SK-N-SH (cell line): Measurements from ENCODE around the gene SNAP29. TPM values are rescaled to one million over a fixed set of nuclear protein-coding genes. Genes with fewer than 3 reads are reported as not detected.

Experiments used
- CTCF ChIA-PET: fragments of 300-600, 350-600 bp; formaldehyde crosslinking; extraction: SDS; loops from one replicate; lab custom pipeline; 2021; lab: Yijun Ruan, JAX
- POLR2A ChIA-PET: fragments of 350-600 bp; sonication (Branson Sonifier 250); formaldehyde crosslinking; extraction: SDS; loops from one replicate; lab custom pipeline; 2020; ENCODE audit warnings: antibody characterized with exemption, inconsistent platforms; lab: Yijun Ruan, JAX
- DNase-seq: peaks from one replicate; pipeline ENCODE4 v3.0.0; 2012
- H2AFZ ChIP-seq: fragments of 200-600 bp; sonication (generic); 2 replicates; pipeline ENCODE4 v1.8.1; 2016; ENCODE audit warnings: antibody characterized with exemption, mild to moderate bottlenecking, low read depth
- H3F3A ChIP-seq: fragments of 200-600 bp; sonication (generic); replicated peaks from 2 replicates; pipeline ENCODE3; 2016; ENCODE audit warnings: antibody characterized with exemption, mild to moderate bottlenecking; ENCODE audit not compliant: insufficient read depth
- H3K27ac ChIP-seq, 2 experiments: fragments of 200-500 bp in 1 of 2; fragments of 200-600 bp in 1 of 2; sonication (Bioruptor generic) in 1 of 2; sonication (generic), shearing (Covaris generic) in 1 of 2; 2 replicates each; pipeline versions ENCODE4 v1.5.1 to v1.6.1; 2014 to 2016; ENCODE audit warnings: low read depth in 2 of 2, inconsistent platforms in 1 of 2, low read length in 1 of 2, mild to moderate bottlenecking in 1 of 2, mixed read lengths in 1 of 2
- H3K27me3 ChIP-seq: fragments of 200-600 bp; sonication (generic), shearing (Covaris generic); 2 replicates; pipeline ENCODE4 v1.6.1; 2016; ENCODE audit warnings: mixed run types; ENCODE audit not compliant: insufficient read depth
- H3K36me3 ChIP-seq, 2 experiments: fragments of 200-500 bp in 1 of 2; fragments of 200-600 bp in 1 of 2; sonication (Bioruptor generic) in 1 of 2; sonication (generic) in 1 of 2; replicated peaks in 1 of 2; 2 replicates each; pipeline versions ENCODE3 to v1.5.1; 2014 to 2016; ENCODE audit warnings: low read length in 1 of 2, mild to moderate bottlenecking in 1 of 2; ENCODE audit not compliant: insufficient read depth in 2 of 2, control insufficient read depth in 1 of 2
- H3K4me1 ChIP-seq, 2 experiments: fragments of 200-500 bp in 1 of 2; fragments of 200-600 bp in 1 of 2; sonication (Bioruptor generic) in 1 of 2; sonication (generic), shearing (Covaris generic) in 1 of 2; 2 replicates each; pipeline versions ENCODE4 v1.5.1 to v1.6.1; 2014 to 2016; ENCODE audit warnings: low read depth in 1 of 2, low read length in 1 of 2, mixed run types in 1 of 2; ENCODE audit not compliant: insufficient read depth in 2 of 2, control insufficient read depth in 1 of 2
- H3K4me2 ChIP-seq: fragments of 200-600 bp; sonication (generic), shearing (Covaris generic); 2 replicates; pipeline ENCODE4 v1.6.1; 2017; ENCODE audit warnings: mixed run types
- H3K4me3 ChIP-seq, 2 experiments: fragments of 200-500 bp in 1 of 2; fragments of 200-600 bp in 1 of 2; sonication (Bioruptor generic) in 1 of 2; sonication (generic), shearing (Covaris generic) in 1 of 2; 2 replicates each; pipeline versions ENCODE4 v1.5.1 to v1.8.1; 2014 to 2016; ENCODE audit warnings: low read depth in 2 of 2, inconsistent platforms in 1 of 2, low read length in 1 of 2, mild to moderate bottlenecking in 1 of 2, mixed read lengths in 1 of 2, moderate library complexity in 1 of 2
- H3K79me2 ChIP-seq: fragments of 200-600 bp; sonication (generic); 2 replicates; pipeline ENCODE4 v1.8.1; 2017; ENCODE audit warnings: mild to moderate bottlenecking; ENCODE audit not compliant: insufficient read depth
- H3K9ac ChIP-seq: fragments of 200-600 bp; sonication (generic); 2 replicates; pipeline ENCODE4 v1.6.1; 2017; ENCODE audit warnings: mixed run types
- H3K9me2 ChIP-seq: fragments of 200-600 bp; sonication (generic); 2 replicates; pipeline ENCODE4 v1.6.1; 2017; ENCODE audit warnings: mixed run types
- H3K9me3 ChIP-seq: fragments of 200-600 bp; sonication (generic); 2 replicates; pipeline ENCODE4 v1.6.1; 2017; ENCODE audit warnings: mixed run types, mild to moderate bottlenecking, moderate library complexity
- H4K20me1 ChIP-seq: fragments of 200-600 bp; sonication (generic); 2 replicates; pipeline ENCODE4 v1.6.1; 2017; ENCODE audit warnings: mild to moderate bottlenecking, mixed run types; ENCODE audit not compliant: insufficient read depth
- CHD2 ChIP-seq: fragments of 150-350 bp; IDR thresholded peaks from 2 replicates; pipeline ENCODE4 v1.6.1; 2018; ENCODE audit warnings: low read length; ENCODE audit not compliant: partially characterized antibody
- EP300 ChIP-seq, 2 experiments: IDR thresholded peaks; 2 replicates each; pipeline versions ENCODE4 v1.4.0 to v1.6.1; 2012; ENCODE audit warnings: borderline replicate concordance in 1 of 2, low read depth in 1 of 2, low read length in 1 of 2
- FOSL2 ChIP-seq: IDR thresholded peaks from 2 replicates; pipeline ENCODE4 v1.4.0; 2012; ENCODE audit warnings: low read depth, mild to moderate bottlenecking, moderate library complexity, borderline replicate concordance
- FOXM1 ChIP-seq: IDR thresholded peaks from 2 replicates; pipeline ENCODE4 v1.4.0; 2012; ENCODE audit warnings: low read depth, mild to moderate bottlenecking
- JUND ChIP-seq: IDR thresholded peaks from 2 replicates; pipeline ENCODE4 v1.4.0; 2012
- TCF12 ChIP-seq: IDR thresholded peaks from 2 replicates; pipeline ENCODE4 v1.4.0; 2012
- WGBS: methylation state at CpG from one replicate; pipeline ENCODE4 v1.1.6; 2017; ENCODE audit warnings: low lambda C conversion rate; 5-methylcytosine and 5-hydroxymethylcytosine counted together
- polyA plus RNA-seq, 3 experiments: library from polyadenylated mRNA; depleted of rRNA; stranded (reverse); fragments of >200 nt; gene quantifications; 2 replicates each; pipeline ENCODE4 v1.2.3, GENCODE V29; 2012
- TF ChIP-seq, protein P1 (sequence below): IDR thresholded peaks from 2 replicates; pipeline ENCODE4 v1.6.1; 2012; ENCODE audit warnings: mild to moderate bottlenecking, low read depth, low read length, moderate library complexity

SNAP29 gene
- polyA plus RNA-seq, 1 of the 3 experiments (the other 2 are of a cell fraction), result 37.3 TPM

DNA sequence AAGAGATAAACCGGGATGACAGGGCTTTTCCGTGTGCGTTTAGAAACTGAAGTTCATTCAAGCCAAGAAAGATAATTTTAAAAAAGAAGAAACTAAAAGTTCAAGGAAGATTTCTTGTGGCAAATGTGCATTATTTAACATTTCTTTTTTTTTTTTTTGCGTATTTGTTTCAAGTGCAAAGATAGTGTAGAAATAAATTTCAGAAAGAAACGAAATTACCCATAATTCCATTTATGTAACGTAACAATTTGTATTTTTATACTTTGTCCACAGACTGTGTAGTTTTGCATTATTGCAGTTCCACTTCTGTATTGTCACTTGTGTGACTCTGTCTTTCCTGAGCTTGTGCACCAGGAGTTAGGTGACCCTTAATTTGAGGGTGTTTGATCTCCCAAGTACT is 24.0 kb downstream of the SNAP29 start:
- Histone ChIP-seq H3K4me1 (peaks cover 0 to 20% of the 10 kb centered on the region in 2 experiments; a peak in 1 of 4 replicates), H3K79me2 (no peaks in the 10 kb centered on the region), H3K9me2 (no peaks in the 10 kb centered on the region), H2AFZ (no peak overlapping the region), H3K9ac (no peak overlapping the region), H3K9me3 (no peaks in the 10 kb centered on the region), H3K4me3 (no peak overlapping the region)
- ChIA-PET POLR2A (no interaction called here), CTCF (no interaction called here)
- DNase-seq, result no peak
- 90% methylated on average over 6 of the region's 6 CpGs for WGBS
- no peak for TF ChIP-seq FOSL2
- no peak for TF ChIP-seq EP300 (IDR thresholded peaks at IDR 0.05; ENCODE audit: borderline replicate concordance in 1 of 2, low read depth in 1 of 2, low read length in 1 of 2)
- no peak for TF ChIP-seq JUND
- TF ChIP-seq, all 33 proteins: peak for 0
- peaks cover 1 to 13% of the 10 kb centered on the region in 2 experiments for H3K36me3 ChIP-seq
- H3F3A ChIP-seq, result peaks cover 14% of the 10 kb centered on the region
- no peak overlapping the region for H3K4me2 ChIP-seq
- H3K27ac ChIP-seq, result no peak overlapping the region
- no peaks in the 10 kb centered on the region for H4K20me1 ChIP-seq
- no peaks in the 10 kb centered on the region for H3K27me3 ChIP-seq

DNA sequence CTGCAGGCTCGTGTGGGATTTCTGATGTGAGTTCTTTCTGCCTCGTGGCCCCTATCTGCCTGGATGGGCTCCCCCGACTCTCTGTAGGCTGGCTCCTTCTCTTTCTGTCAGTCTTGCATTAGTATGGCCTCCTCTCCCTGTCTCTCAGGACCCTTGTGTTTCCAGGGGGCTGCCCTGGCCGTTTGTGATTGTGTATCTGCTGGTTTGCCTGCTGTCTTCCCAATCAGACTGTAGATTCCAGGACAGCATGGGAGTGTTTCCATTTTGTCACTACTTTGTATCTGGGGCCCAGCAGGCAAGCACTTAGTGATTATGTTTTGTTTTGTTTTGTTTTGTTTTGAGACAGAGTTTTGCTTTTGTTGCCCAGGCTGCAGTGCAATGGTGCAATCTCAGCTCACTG is 25.6 kb downstream of the SNAP29 start:
- Histone ChIP-seq H3K9me2 (no peaks in the 10 kb centered on the region), H3K4me2 (no peak overlapping the region), H3K36me3 (peaks cover 12 to 25% of the 10 kb centered on the region in 2 experiments), H3K9ac (no peak overlapping the region), H3K4me3 (no peak overlapping the region), H3K4me1 (peaks cover 0 to 29% of the 10 kb centered on the region in 2 experiments; a peak in 1 of 4 replicates), H3K27me3 (no peaks in the 10 kb centered on the region), H3K79me2 (no peaks in the 10 kb centered on the region), H3K27ac (peak overlapping the region in 1 of 2 experiments; percentile 30; a peak in 1 of 4 replicates), H3F3A (peaks cover 14% of the 10 kb centered on the region), H4K20me1 (no peaks in the 10 kb centered on the region), H3K9me3 (no peaks in the 10 kb centered on the region), H2AFZ (no peak overlapping the region)
- CTCF ChIA-PET, result interaction anchor here (2.0 to 2.7 kb wide), 6 partner anchors 14 to 118 kb away, joined by 5 to 31 read pairs (median 13); partner anchors contain the start of genes CRKL and THAP7
- TF ChIP-seq, protein P1, sequence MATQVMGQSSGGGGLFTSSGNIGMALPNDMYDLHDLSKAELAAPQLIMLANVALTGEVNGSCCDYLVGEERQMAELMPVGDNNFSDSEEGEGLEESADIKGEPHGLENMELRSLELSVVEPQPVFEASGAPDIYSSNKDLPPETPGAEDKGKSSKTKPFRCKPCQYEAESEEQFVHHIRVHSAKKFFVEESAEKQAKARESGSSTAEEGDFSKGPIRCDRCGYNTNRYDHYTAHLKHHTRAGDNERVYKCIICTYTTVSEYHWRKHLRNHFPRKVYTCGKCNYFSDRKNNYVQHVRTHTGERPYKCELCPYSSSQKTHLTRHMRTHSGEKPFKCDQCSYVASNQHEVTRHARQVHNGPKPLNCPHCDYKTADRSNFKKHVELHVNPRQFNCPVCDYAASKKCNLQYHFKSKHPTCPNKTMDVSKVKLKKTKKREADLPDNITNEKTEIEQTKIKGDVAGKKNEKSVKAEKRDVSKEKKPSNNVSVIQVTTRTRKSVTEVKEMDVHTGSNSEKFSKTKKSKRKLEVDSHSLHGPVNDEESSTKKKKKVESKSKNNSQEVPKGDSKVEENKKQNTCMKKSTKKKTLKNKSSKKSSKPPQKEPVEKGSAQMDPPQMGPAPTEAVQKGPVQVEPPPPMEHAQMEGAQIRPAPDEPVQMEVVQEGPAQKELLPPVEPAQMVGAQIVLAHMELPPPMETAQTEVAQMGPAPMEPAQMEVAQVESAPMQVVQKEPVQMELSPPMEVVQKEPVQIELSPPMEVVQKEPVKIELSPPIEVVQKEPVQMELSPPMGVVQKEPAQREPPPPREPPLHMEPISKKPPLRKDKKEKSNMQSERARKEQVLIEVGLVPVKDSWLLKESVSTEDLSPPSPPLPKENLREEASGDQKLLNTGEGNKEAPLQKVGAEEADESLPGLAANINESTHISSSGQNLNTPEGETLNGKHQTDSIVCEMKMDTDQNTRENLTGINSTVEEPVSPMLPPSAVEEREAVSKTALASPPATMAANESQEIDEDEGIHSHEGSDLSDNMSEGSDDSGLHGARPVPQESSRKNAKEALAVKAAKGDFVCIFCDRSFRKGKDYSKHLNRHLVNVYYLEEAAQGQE, result no peak
- no peak for TF ChIP-seq CHD2
- TF ChIP-seq FOXM1, result no peak
- TF ChIP-seq EP300 (IDR thresholded peaks at IDR 0.05; ENCODE audit: borderline replicate concordance in 1 of 2, low read depth in 1 of 2, low read length in 1 of 2), result no peak
- TF ChIP-seq TCF12, result no peak
- TF ChIP-seq JUND, result no peak
- no peak for DNase-seq
- POLR2A ChIA-PET, result no interaction called here
- WGBS, result 68% methylated on average over 4 of the region's 4 CpGs
